Fibroblast of skin of left biceps (primary cell): ENCODE measurements around the gene ERMARD.

Experiments used
- DNase-seq, 2 experiments: peaks; one replicate each; pipeline ENCODE4 v3.0.0-alpha.2; 2013; ENCODE audit warnings: low read depth in 2 of 2

Gene ERMARD

DNA sequence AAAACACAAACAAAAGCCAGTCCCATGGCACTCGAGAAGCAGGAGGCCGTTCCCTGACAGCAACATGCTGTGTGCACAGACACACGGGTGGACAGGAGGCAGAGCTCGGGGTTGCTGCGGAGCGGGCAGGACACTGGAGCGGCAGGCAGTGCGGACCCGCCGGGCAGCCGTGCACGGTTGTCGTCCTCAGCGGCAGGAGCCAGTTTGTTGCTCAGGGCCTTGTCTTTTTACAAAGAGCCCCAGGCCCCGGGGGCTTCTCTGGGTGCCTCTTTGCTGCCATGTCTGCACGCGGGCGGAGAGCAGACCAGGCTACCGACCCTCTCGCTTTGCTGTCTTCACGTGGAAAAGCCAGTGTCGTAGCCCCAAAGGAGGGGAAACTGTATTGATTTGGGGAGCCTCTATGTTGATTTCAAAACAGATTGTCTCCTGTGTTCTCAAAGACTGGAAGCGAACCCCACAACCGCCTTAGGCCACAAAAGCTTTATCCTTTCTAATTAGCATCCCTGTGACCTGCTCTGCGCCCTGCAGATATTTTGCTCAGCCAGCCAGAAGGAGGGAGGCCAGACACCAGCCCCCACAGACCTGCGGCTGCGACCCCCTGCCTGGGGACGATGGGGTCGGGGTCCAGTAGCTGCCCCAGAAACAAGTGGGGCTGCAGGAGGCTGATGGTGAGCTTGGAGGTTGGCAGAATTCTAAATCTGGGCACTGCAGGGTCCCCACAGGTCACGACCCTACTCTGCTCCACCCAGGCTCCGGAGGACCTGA, 50.2 kb downstream of the ERMARD start:
- DNase-seq, result no peak

DNA sequence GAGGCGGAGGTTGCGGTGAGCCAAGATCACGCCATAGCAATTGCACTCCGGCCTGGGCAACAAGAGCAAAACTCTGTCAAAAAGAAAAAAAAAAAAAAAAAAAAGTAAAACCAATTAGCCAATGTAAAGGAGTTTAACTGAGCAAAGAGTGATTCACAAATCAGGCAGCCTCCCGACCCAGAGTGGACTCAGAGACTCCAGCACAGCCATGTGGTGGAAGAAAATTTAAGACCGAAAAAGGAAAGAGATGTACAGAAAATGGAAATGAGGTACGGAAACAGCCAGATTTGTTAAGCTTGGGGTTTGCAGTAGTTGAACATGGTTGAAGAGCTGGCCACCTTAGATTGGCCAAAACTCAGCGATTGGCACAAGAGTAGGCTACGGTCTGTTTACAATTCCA, 51.4 kb downstream of the ERMARD start:
- no peak for DNase-seq

DNA sequence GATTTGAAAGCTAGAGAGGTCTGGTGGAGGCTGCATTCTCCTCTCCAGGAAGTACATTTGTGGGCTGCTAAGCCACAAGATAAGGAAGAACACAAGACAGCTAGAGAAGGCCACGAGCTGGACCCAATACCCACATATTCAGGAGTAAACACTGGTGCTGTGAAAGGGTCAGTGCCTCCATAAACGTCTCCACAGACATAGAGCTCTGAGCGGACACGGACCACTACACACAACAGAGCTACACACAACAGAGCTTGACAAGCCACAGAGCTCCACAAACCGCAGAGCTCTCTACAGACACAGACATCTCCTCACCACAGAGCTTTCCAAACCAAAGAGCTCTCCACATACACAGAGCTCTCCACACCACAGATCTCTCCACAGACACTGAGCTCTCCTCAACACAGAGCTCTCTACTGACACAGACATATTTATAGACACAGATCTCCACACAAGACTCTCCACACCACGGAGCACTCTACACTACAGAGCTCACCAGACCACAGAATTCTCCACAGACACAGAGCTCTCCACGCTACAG, 51.9 kb downstream of the ERMARD start:
- no peak for DNase-seq

DNA sequence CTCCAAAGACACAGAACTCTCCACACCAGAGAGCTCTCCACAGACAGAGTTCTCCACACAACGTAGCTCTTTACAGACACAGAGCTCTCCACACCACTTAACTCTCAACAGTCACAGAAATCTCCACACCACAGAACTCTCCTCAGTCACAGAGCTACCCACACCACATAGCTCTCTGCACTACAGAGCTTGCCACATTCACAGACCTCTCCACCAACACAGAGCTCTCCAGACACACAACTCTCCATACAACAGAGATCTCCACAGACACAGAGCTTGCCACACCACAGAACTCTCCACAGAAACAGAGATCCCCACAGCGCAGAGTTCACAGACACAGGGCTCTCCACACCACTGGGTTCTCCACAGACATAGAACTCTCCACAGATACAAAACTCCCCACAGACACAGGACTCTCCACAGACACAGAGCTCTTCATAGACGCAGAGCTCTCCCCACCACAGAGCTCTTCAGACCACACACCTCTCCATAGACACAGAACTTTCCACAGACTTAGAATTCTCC, 52.5 kb downstream of the ERMARD start:
- no peak for DNase-seq

DNA sequence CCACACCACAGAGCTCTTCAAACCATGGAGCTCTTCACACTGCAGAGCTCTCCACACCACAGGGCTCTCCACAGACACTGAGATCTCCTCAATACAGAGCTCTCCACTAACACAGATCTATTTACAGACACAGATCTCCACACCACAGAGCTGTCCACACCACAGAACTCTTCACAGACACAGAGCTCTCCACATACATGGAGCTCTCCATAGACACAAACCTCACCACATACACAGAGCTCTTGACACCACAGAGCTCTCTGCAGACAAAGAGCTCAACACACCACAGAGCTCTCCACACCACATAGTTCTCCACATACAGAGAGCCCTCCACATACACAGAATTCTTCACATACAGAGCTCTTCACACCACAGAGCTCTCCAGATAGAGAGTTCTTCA, 53.0 kb downstream of the ERMARD start:
- no peak for DNase-seq

DNA sequence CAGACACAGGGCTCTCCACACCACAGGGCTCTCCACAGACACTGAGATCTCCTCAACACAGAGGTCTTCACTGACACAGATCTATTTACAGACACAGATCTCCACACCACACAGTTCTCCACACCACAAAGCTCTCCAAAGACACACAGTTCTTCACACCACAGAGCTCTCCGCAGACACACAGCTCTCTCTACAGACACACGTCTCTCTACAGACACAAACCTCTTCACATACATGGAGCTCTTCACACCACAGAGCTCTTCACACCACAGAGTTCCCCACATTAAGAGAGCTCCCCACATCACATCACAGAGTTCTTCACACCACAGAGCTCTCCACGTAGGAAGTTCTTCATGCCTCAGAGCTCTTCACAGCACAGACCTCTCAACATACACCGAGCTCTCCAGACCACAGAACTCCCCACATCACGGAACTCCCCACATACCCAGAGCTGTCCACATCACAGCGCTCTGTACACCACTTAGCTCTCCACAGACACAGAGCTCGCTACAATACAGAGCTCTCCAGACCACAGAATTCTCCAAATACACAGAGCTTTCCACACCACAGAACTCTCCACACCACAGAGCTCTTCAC, 53.9 kb downstream of the ERMARD start:
- no peak for DNase-seq

DNA sequence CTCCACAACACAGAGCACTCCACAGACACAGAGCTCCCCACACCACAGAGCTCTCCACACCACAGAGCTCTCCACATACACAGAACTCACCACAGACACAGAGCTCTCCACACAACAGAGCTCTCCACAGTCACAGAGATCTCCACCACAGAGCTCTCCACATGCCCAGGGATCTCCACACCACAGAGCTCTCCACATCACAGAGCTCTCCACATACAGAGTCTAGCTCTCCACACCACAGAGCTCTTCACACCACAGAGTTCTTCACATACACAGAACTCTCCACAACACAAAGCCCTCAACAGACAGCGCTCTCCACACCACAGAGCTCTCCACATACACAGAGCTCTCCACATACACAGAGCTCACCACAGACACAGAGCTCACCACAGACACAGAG, 55.3 kb downstream of the ERMARD start:
- no peak for DNase-seq

DNA sequence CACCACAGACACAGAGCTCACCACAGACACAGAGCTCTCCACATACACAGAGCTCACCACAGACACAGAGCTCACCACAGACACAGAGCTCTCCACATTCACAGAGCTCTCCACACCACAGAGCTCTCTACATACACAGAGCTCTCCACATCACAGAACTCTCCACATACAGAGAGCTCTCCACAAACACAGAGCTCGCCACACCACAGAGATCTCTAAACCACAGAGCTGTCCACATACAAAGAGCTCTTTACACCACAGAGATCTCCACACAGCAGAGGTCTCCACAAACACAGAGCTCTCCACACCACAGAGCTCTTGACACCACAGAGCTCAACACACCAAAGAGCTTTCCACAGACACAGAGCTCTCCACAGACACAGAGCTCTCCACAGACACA, 55.8 kb downstream of the ERMARD start:
- DNase-seq, result no peak

DNA sequence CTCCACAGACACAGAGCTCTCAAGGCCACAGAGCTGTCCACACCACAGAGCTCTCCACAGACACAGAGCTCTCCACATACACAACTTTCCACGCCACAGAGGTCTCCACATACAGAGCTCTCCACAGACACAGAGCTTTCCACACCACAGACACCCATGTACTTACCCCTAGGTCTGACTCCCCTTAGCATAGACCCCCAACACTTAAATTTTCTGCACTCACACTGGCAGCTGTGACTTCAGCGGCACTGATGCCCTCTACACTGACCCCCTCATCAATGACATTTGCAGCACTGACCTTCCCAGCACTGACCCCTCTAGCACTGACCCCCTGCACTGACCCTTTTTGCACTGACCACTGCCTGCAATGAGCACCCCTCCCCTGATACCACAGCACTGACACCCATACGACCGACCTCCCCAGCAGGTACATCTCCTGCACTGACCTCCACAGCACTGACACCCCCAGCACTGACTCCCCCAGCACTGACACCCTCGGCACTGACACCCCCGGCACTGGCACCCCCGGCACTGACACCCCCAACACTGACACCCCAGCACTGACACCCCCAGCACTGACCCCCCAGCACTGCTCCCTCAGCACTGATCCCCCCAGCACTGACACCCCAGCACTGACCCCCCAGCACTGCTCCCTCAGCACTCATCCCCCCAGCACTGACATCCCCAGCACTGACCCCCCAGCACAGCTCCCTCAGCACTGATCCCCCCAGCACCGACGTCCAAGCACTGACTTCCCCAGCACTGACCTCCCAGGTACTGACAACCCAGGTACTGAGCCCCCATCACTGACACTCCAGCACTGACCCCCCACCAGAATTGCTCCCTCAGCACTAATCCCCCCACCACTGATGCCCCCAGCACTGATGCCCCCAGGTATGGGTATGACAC, 56.5 kb downstream of the ERMARD start:
- no peak for DNase-seq

DNA sequence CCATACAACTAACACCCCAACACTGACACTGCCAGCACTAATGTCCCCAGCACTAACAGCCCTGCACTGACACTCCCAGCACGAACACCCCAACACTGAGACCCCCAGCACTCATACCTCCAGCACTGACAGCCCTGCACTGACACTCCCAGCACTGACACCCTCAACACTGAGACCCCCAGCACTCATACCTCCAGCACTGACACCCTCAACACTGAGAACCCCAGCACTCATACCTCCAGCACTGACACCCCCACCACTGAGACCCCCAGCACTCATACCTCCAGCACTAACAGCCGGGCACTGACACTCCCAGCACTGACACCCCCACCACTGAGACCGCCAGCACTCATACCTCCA, 57.2 kb downstream of the ERMARD start:
- DNase-seq, result no peak

DNA sequence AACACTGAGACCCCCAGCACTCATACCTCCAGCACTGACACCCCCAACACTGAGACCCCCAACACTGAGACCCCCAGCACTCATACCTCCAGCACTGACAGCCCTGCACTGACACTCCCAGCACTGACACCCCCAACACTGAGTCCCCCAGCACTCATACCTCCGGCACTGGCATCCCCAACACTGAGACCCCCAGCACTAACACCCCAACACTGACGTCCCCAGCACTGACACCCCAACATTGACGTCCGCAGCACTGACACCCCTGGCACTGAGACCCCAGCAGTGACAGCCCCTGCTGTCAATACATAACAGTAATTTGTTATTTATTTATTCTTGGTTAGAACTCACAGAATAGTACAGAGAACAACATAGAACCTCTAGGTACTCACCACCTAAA, 58.0 kb downstream of the ERMARD start:
- no peak for DNase-seq

DNA sequence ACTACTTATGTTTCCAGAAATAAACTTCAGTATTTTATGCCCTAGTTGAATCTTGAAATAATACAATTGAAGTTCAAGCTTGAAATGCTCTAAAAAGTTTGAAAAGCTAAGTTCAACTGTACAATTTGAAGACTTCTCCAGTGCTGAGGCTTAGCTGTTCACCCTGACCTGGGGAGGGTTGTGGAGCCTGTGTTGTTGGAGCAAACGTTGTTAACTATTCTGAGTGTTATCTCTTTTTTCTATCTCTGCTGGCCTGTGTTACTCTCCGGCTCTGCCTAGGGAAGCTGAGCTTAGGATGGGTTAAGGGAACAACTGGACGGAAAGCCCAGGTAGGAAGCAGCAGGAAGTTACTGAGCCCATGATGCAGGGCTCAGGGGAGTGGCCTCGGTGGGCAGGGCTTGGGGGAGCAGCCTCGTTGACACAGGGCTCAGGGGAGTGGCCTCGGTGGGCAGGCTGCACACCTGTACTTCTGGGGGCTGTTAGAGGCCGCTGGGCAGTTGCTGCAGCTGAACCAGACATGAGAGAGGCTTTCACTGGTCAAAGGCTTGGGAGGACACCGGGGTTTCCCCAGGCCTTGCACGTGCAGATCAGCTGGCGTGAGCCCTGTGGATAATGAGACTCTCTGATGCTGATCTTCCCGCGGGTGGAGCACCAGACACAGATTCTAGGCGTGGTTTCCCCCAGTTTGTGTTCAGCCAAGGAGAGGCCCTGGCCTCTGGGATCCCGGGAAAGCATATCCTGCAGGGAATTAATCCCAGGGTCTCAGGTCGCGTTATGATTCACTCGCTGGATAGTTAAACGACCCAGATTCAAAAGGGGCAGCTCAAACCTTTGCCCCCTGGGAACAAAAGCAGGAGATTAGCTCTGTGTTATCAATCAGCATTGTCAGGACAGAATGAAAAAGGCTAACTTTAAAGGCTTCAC, 58.9 kb downstream of the ERMARD start:
- DNase-seq, result no peak

DNA sequence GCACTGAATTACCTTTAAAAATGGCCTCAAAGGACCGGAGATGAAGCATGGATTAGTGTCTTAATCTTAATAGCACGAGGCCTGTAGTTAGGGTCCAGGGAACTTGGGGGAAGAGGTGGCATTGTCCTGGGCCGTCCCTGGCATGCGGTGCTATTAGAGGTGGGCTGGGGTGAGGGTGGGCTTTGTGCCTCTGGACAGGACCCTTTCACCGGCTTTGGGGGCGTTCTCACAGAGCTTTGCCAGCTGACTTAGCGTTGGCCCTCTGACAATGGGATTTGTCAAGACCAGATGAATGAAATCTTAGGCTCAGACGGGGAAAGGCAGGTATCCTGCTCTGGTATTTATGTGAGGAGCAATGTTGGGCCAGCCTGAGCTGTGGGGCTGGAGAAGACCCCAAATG, 59.6 kb downstream of the ERMARD start:
- no peak for DNase-seq

DNA sequence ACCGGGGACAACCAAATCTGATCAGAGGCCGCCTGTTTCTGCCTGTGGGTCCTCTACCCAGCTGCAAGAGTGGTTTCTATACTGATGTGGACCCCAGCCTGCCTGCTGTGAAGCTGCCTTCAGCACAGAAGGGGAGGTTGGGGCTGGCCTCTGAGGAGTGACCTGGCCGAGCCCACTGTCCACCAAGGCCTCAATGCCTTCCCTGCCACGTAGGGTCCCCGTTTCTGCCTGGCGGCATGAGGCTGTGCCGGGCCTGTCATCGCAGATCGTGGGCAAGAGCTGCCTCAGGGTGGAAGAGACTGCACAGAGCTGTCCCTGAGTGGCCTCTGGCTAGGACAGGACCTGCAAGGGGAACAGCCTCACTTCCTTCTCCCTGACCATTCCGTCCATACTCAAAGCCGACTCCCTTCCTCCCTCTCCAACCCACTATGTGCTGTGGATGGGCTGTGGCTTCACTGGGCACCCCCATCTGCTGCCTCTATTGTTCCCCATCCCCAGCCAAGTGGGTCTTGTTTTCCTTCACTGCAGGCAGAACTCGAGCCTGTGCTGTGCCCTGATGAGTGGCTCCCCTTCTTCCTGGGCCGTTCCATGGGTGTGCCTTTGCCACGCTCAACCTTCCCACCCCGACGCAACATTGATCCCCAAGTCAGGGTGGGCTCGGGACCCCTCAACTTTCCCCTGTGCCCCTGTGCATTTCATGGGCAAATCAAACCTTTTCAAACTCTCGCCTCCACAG, 60.3 kb downstream of the ERMARD start:
- no peak for DNase-seq

DNA sequence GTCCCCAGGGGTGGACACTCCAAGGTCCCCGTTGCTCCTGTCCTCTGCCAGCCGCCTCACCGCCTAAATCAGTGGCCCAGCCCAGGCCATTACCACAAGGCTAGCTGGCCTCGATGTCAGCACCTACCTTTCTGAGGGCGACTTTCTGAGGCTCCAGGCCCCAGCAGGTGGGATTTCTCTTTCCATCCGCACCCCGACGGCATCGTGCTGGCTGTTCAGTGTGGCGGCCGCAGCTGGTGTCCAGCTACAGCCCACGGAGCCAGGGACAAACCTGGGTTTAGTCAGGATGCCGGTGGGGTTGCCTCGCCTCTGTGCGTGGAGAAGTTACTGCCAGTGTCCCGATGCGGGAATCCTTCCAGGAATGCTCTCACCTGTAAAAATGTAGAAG, 60.8 kb downstream of the ERMARD start:
- no peak for DNase-seq

DNA sequence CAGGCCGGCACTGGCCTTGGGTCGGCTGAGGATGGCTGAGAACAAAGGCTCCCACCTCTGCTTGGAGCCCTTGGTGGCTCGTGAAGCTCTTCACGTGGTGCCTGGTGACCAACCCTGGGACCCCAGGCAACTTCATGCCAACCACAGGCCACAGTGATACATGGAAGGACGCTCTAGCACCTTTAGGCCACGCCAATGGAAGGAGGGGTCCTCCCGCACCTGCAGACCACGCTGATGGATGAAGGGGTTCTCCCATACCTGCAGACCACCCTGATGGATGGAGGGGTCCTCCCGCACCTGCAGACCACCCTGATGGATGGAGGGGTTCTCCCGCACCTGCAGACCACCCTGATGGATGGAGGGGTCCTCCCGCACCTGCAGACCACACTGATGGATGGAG, 62.5 kb downstream of the ERMARD start:
- no peak for DNase-seq

DNA sequence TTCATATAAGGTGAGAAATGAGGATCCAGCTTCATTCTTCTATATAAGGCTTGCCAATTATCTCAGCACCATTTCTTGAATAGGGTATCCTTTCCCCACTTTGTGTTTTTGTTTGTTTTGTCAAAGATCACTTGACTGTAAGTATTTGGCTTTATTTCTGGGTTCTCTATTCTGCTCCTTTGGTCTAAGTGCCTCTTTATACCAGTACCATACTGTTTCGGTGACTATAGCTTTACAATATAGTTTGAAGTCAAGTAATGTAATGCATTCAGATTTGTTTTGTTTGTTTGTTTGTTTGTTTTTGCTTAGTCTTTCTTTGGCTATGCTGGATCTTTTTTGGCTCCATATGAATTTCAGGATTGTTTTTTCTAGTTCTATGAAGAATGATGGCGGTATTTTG, 64.6 kb downstream of the ERMARD start:
- DNase-seq, result no peak

DNA sequence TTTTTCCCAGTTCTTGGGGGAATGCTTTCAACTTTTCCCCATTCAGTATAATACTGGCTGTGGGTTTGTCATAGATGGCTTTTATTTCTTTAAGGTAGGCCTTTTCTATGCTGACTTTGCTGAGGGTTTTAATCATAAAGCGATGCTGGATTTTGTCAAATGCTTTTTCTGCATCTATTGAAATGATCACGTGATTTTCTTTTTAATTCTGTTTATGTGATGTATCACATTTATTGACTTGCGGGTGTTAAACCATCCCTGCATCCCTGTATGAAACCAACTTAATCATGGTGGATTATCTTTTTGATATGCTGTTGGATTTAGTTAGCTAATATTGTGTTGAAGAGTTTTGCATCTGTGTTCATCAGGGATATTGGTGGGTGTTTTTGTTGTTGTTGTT, 65.6 kb downstream of the ERMARD start:
- DNase-seq, result no peak

DNA sequence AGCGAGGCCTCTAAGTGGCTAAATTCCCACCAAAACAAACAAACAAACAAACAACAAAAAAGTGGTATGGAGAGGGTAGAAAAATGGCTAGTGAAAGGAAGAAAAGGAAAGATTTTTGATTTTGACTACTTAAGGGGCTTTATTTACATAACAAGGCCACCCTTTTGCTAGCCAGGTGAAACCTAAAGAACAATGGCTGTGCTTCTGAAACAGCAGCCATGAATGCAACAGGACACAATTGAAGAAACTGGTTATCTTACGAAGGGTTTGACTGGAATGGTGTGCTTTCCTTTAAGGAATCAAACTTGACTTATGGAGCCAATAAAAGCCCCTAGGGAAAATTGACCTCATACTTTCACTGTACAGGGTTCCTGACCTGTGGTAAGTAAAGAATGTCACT, 68.9 kb downstream of the ERMARD start:
- DNase-seq, result no peak

DNA sequence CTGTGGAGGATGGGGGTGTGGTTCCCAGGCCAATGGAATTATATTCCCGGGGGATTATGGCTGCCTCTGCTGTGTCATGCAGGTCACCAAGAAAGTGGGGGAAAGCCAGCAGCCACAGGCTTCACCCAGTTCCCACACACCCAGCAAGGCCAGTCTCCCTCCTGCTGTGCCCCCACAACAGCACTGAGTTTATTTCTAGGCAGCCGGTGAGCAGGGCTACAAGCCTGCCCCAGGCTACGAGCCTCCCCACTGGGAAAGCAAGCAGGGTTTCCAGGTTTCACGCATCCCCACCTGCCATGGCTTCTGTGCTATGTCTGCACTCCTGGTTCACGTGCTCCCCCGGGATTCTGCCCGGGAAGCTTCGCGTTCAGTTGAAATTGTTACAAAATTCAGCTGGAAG, 72.6 kb downstream of the ERMARD start:
- no peak for DNase-seq
